Measurements from ENCODE around the gene TMEM60. TPM values are rescaled to one million over a fixed set of nuclear protein-coding genes. Genes with fewer than 3 reads are reported as not detected.
"Not testable (repeated sequence)": the region's sequence is repeated elsewhere in the genome, so short reads cannot be mapped to it uniquely, and the experiment has no call there.

TMEM60 gene
- total RNA-seq, 1 experiment from 2014 or later: 54.1 TPM

GRCh38 chr7:77811516-77812289, 13.5 kb upstream of the TMEM60 start:
- DNase-seq (ENCODE audit: low read depth): no peak

- no peak for DNase-seq (ENCODE audit: low read depth)
These were observed 10.3 kb upstream of the TMEM60 start for GRCh38 chr7:77808517-77808916.

- DNase-seq (ENCODE audit: low read depth): no peak
These were observed 8.2 kb upstream of the TMEM60 start for GRCh38 chr7:77806425-77806824.

GRCh38 chr7:77802557-77803405, 4.5 kb upstream of the TMEM60 start:
- DNase-seq (ENCODE audit: low read depth): no peak

- no peak for DNase-seq (ENCODE audit: low read depth)
These were observed 2.5 kb upstream of the TMEM60 start for GRCh38 chr7:77800730-77801129.

GRCh38 chr7:77800158-77800557, 1.9 kb upstream of the TMEM60 start:
- peak; percentile 38 for DNase-seq (ENCODE audit: low read depth)

- DNase-seq (ENCODE audit: low read depth): peak; percentile 39
These were observed 1.1 kb upstream of the TMEM60 start for GRCh38 chr7:77799078-77799964.

GRCh38 chr7:77797734-77798393, 370 bp downstream of the TMEM60 start:
- no peak for DNase-seq (ENCODE audit: low read depth)

- DNase-seq (ENCODE audit: low read depth): no peak
These were observed 1.3 kb downstream of the TMEM60 start for GRCh38 chr7:77796960-77797359.

GRCh38 chr7:77796109-77796508, 2.1 kb downstream of the TMEM60 start:
- no peak for DNase-seq (ENCODE audit: low read depth)

- no peak for DNase-seq (ENCODE audit: low read depth)
These were observed 4.2 kb downstream of the TMEM60 start for GRCh38 chr7:77794000-77794399.

- no peak for DNase-seq (ENCODE audit: low read depth)
These were observed 6.3 kb downstream of the TMEM60 start for GRCh38 chr7:77791956-77792355.

GRCh38 chr7:77791336-77791735, 6.9 kb downstream of the TMEM60 start:
- DNase-seq (ENCODE audit: low read depth): no peak

GRCh38 chr7:77788327-77788902, 9.8 kb downstream of the TMEM60 start:
- DNase-seq (ENCODE audit: low read depth): no peak

GRCh38 chr7:77786741-77787140, 11.5 kb downstream of the TMEM60 start:
- DNase-seq (ENCODE audit: low read depth): no peak

GRCh38 chr7:77786018-77786417, 12.2 kb downstream of the TMEM60 start:
- DNase-seq (ENCODE audit: low read depth): no peak

- DNase-seq (ENCODE audit: low read depth): not testable (repeated sequence)
These were observed 13.8 kb downstream of the TMEM60 start for GRCh38 chr7:77784426-77784825.

GRCh38 chr7:77783545-77783944, 14.7 kb downstream of the TMEM60 start:
- DNase-seq (ENCODE audit: low read depth): no peak

GRCh38 chr7:77783111-77783510, 15.1 kb downstream of the TMEM60 start:
- no peak for DNase-seq (ENCODE audit: low read depth)

- no peak for DNase-seq (ENCODE audit: low read depth)
These were observed 15.9 kb downstream of the TMEM60 start for GRCh38 chr7:77782383-77782782.

- no peak for DNase-seq (ENCODE audit: low read depth)
These were observed 19.7 kb downstream of the TMEM60 start for GRCh38 chr7:77778535-77778934.

All from RPMI7951 (cell line).